NCI-H2171 treated with DMSO at 0.1 percent for 48 hours (cell line): Measurements from ENCODE around the gene FAM20C.

ENCODE experiments used
- DNase-seq: peaks from one replicate; lab custom pipeline; 2025; lab: John Stamatoyannopoulos, UW

The FAM20C gene

DNA sequence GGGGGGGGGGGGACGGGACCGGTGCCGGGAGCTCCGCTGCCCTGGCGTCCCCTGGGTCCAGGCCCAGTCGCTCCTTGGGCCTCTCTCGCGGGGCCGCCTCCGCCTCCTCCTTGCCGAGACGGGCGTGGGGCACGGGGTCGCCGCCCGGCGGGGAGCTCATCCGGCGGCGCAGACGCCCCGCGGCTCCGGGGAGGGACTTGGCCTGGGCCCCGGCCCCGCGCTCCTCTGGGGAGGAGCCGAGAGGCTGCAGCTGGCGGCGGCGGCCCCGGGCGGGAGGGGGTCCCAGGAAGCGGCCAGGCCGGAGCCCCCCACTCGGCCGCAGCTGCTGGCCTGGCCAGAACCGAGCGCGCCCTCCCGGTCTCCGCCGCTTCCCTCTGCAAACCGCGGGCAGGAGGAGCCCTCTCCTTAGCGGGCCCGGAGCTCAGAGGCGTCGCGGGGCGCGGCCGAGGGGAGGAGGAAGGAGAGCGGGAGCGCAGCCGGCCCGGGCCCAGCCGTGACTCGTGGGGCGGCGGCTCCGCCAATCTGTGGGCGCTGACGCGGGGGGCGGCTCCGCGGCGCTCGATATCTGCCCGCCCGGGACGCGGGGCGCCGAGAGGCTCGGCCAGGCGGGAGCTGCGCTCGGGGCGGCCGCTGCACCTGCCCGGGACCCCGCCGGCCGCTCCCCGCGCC, at the start of gene FAM20C:
Gene FAM20C (plus strand): TSS at position 591 of the 669 bp plus-strand sequence. CDS start 629 bp downstream, outside the sequence.
- DNase-seq = peak; percentile 75

GRCh38 chr7:143145-143751, 49.1 kb upstream of the FAM20C start:
- DNase-seq = no peak

DNA sequence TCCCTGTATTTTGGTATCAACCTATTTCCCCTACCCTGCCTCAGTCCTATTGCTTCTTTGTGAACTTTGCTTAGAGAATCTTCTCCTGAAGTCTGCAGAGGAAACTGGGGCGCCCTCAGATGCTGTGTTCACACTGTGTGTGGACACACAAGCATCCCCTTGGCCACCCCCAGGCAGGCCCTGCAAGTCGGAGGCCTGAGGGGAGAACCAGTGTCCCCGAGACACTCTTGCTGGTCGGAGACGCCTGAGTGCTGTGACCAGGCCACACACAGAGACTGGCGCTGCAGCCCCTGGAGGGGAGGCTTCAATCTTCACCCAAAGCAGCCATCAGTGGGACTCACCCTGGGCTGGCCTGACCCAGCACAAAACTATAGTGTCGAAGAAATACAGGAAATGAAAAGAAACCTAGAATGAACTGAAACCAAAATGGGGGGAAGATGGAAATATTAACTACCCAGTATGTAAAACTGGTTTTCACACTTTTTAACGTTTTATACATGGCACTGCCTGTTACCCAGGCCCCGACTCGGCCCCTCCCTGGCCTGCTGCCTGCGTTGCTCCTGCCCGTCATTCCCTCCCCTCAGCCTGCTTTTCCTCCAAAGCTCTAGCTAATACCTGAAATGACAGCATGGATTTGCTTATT, 48.4 kb upstream of the FAM20C start:
- no peak for DNase-seq

DNA sequence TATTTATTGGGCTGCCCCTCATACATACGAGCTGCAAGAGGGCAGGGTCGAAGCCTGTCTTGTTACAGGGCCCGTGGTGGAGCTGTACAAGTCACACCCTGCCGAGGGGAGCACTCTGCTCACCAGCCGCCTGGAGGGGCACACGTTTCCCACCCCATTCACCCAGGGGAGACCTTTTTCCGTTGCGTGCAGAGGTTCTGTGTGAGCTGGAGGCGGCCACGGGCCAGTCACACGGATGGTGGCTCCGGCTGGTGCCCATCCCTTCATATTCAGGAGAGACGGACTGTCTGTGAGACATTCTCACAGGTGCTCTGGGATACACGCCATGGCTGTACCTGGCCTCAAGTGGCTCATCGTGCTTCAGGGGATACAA, 47.9 kb upstream of the FAM20C start:
- no peak for DNase-seq

DNA sequence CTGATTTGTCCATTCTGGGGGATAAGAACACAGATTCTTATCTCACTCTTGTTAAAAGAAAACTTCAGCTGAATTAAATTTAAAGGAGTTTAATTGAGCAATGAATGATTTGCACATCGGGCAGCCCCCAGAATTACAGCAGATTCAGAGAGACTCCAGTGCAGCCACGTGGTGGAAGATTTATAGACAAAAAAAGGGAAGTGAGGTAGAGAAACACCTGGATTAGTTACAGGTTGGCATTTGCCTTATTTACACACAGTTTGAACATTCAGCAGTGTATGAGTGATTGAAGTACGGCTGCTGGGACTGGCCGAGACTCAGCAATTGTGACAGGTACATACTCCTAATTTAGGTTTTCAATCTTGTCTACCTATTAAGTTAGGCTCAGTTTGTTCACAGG, 46.5 kb upstream of the FAM20C start:
- DNase-seq = no peak

GRCh38 chr7:148543-148931, 43.8 kb upstream of the FAM20C start:
- DNase-seq = no peak

- DNase-seq = peak; percentile 98
These were observed 43.2 kb upstream of the FAM20C start for GRCh38 chr7:148932-149790.

DNA sequence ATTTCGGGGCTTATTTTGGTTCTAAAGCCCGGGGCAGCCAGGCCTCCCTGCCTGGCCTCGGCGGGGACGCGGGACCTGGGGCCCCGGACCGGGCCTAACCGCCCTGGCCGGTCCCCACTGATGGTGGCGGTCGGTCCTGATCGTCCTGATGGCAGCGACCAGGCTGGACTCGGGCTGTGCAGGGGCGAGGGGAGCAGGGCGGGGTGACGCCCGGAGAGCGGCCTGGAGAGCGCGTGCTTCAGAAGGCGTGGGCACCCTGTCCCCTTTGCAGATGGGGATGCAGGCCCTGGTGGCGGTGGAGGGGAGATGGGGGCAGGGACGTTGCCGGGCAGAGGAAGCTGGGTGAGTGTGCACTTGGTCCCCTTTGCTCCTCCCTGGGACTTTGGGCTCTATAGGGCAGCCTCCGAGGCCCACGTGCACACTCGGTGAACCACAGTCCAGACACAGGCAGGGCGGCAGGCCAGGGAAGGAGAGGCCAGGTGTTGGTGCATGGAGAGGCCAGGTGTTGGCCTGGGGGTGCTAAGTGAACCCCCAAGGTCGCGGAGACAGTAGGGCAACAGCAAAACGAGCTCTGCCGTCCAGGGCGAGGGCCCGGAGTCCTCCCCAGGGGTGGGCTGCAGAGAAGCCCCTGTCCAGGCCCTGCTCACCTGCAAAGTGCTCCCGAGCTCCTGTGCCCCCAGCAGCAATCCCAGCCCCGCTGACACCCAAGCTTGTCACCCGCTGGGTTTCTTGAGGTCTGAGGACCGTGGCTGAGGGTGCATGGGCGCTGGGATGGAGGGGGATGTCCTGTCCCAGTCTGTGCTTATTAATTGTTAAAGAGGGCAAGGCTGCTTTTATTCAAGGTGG, 42.4 kb upstream of the FAM20C start:
- peak; percentile 30 for DNase-seq

GRCh38 chr7:150811-151221, 41.6 kb upstream of the FAM20C start:
- no peak for DNase-seq

DNA sequence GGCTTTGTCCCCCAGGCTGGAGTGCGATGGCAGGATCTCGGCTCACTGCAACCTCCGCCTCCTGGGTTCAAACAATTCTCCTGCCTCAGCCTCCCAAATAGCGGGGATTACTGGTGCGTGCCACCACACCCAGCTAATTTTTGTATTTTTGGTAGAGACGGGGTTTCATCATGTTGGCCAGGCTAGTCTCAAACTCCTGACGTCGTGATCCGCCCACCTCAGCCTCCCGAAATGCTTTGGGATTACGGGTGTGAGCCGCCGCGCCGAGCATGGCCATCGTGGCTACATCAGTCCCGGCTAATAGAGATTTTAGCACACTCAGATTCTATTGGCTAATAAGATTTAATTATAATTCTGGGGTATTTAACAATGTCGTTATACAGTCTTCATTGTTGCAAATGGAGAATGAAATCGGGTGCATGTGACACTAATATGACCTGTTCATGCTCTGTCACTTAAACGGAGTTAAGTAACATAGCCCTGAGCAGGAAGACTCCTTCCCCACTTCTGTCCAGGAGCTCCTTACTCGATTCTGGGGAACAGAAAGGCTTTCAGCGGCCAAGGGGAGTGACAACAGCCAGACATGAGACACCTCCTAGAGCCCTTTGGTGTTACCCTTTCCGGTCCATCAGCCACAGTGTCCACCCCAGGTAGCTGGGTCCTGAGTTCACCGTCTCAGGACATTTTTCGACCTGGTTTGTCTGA, 40.9 kb upstream of the FAM20C start:
- DNase-seq = no peak

GRCh38 chr7:152702-153391, 39.5 kb upstream of the FAM20C start:
- DNase-seq = no peak

DNA sequence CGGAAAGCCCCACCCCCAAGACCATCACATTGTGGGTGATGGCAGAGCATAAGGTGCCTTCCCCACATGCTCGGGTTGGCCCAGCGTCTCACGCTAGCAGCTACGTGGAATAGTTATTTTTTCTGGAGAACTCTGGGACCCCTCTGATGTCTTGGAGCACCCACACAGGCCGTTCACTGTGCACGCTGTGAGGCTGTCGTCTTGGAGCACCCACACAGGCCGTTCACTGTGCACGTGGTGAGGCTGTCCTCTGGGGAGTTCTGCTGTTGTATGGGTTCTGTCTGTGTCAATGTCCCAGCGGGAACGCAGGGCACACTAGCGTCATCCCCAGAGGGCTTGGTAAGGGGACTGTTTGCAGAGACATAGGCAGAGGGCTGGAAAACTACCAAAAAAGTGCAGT, 38.8 kb upstream of the FAM20C start:
- no peak for DNase-seq

DNA sequence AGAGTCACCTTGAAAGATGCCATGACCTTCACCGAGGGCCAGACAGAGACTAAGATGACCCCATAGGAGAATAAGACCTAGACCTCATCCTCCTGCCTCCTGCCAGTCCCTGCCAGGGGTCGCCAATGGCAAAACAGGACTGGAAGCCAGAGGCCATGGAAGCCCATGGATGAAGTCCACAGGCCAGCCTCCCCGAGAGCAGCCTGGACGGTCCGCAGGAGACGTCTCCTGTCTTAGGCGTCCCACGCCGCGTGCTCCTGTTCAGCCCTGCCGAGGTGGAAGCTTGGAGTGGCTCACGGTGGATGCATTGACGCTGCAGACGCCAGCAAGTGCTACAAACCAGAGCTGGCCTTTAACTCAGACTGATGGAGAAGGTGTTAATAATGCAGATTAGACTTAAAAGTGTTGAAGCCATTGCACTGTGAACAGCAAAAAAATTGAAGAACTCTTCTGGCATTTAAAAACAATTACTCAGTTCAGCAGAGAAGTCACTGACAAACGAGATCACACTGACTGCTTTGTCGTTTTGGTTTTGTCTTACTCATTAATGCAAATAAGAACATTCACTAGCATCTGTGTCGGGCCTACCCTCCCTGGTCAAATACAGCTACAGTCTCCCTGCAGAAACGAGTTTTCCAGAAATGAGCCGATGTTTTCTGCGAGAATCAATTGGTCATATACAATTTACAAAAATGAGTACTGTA, 38.1 kb upstream of the FAM20C start:
- no peak for DNase-seq

DNA sequence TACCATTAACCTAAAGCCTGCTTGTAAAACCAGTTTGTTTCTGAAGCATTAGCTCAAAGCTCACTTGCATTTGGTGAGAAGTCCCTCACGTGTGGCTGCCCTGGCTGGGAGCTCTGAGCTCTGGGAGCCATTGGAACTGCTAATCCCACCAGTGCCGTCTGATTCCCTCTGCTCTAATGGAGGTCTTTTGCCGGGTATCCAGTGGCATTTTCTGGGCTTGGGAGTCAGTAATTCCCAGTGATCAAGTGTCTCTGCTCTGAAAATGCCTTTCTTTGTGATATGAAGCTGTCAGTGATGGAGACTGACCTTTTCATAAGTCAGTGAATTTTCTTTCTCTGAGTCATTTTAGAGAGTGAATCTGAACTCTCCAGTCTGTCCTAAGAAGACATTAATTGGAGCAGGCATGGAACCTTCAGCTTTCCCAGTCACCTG, 36.9 kb upstream of the FAM20C start:
- DNase-seq = no peak

DNA sequence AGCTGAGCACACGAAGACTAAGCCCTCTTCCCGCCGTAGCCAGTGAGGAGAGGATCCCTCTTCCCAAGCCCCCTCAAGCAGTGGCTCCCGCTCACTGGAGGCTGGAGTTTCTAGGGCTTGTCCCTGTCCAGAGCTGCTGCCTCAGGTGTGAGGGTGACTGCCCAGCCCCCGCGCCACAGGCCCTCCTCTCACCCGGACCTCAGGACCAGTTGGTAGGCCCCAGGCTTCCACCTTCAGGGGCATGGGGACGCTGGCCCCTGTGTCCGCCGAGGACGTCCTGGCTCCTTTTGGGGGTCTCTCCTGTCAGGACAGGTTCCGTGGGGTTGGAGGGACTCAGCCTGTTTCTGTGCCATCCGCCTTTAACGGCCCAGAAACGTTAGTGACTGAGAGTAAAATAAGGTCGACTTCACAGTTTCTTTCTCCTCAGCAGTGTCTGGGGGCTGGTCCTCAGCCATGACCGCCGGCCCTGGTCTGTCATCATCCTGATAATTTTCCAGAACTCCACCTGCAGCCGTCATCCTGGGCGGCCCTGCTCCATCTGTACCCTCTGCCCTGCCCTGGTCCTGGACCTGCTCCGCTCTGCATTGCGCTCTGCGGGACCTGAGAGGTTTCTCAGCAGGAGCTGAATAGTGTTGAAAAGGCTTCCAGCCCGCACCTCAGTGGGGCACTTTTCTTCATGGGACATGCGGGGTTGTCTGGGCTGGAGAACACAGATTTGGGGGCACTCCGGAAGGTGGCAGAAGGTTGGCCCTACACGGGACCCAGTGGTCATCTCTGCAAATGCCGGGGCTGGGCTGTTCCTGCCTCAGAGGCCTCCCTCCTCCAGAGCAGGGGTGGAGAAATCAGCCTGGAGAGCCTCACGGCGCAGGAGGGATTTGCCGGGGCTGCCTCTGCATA, 36.0 kb upstream of the FAM20C start:
- no peak for DNase-seq

DNA sequence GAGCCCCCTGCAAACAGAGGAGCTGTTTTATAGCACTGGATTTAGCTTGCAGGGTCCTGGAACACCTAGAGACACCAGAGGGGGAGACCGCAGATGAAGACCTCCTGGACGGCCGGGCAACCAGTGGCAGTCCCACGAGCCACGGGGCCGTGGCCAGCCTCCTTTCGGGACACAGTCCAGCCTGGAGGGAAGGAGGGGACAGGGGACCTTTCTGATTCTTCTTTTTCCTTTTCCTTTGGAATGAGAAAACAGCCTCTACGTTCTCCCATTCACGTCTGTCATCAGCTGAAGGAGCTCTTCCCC, 35.4 kb upstream of the FAM20C start:
- no peak for DNase-seq

DNA sequence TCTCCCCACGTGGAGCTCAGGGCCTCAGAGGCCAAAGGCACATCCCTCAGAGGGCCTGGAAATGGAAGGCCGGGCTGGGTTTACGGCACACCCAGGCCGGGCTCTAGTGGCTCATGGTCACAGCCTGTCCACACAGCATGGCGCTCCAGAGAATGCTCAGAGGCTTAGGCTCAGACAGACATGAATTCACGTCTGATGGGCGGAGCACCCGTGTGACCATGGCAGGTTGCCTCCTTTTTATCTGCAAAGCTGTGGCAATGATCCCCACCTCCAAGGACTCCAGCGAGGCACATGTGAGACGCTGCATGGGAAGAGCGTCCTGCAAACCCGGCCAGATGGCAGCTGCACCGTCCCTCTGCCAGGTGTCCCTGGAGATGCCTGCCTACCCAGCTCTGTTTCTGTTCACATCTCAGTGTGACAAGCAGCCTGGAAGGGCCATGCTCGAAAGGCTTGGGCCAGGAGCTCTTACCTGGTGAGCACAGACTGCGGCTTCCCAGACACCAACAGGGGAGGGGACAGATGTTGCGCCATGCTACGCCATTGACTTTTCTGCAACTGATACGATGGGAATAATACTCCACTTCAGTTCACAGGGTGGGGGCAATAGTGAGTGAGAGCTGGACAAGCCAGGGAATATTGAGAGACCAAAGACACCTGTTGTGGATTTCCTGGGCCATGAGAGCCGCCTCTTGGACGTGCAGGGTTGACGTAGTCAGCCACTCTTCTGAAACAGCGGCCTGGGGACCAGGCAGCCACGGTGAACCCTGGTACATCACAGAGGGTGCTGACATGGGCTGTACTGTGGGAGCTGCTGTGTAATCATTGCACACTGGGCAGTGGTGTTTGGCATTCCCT, 34.4 kb upstream of the FAM20C start:
- peak; percentile 98 for DNase-seq

DNA sequence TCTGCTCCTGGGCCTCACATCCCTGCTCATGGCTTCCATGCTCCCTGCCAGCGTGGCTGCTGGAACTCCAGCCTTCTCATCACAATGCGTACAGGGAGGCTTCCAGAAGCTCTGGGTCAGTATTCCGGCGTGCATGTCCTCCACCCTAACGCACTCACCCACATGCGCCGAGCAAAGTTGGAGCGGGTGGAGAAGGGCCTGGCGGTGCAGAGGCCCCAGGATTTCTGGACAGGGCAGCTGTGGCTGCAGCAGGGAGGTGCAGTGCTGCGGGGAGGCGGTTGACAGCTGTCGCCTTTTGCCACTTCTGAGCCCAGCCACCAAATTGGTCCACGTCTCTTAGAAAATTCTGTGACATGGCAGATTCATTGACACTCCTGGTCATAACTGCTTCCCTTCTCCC, 33.6 kb upstream of the FAM20C start:
- DNase-seq = no peak
